ENCODE results near the gene PF4V1.

PF4V1 gene

GRCh38 chr4:73850261-73850970 lies 2.7 kb upstream of the PF4V1 start:
- no peak for DNase-seq (ENCODE audit: low read depth in 1 of 2, low spot score in 1 of 2)
- in situ Hi-C loops (cut with HindIII; ENCODE audit: low pct_unique_long_range_greater_than_20kb, low sequenced_read_pairs): no loop called here
- no peak for TF ChIP-seq JUND (IDR thresholded peaks at IDR 0.05; ENCODE audit: low read depth)

- no peak for DNase-seq (ENCODE audit: low read depth in 1 of 2, low spot score in 1 of 2)
- no peak for TF ChIP-seq JUND (IDR thresholded peaks at IDR 0.05; ENCODE audit: low read depth)
- in situ Hi-C loops (cut with HindIII; ENCODE audit: low pct_unique_long_range_greater_than_20kb, low sequenced_read_pairs): no loop called here
Measured at GRCh38 chr4:73851293-73851692, 1.8 kb upstream of the PF4V1 start.

DNA sequence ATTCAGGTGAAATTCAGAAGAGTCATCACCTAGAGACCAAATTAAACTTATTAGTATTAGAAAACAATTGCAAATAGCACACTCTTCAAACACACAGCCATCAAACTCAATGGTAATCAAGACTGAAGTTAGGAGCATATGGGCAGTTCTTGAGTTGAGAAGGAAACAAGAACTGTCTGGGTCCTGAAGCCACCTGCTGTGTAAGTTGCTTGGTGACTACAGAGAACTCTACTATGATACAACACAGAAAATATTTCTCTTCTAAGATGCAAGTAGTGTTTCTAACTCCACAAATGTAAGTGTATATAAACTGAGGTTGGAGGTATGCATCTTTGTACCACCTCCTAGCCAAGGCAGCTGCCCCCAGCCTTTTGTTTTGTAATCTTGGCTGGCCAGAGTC lies 325 bp upstream of the PF4V1 start:
- in situ Hi-C loops (cut with HindIII; ENCODE audit: low pct_unique_long_range_greater_than_20kb, low sequenced_read_pairs): no loop called here
- no peak for TF ChIP-seq JUND (IDR thresholded peaks at IDR 0.05; ENCODE audit: low read depth)
- no peak for DNase-seq (ENCODE audit: low read depth in 1 of 2, low spot score in 1 of 2)

DNA sequence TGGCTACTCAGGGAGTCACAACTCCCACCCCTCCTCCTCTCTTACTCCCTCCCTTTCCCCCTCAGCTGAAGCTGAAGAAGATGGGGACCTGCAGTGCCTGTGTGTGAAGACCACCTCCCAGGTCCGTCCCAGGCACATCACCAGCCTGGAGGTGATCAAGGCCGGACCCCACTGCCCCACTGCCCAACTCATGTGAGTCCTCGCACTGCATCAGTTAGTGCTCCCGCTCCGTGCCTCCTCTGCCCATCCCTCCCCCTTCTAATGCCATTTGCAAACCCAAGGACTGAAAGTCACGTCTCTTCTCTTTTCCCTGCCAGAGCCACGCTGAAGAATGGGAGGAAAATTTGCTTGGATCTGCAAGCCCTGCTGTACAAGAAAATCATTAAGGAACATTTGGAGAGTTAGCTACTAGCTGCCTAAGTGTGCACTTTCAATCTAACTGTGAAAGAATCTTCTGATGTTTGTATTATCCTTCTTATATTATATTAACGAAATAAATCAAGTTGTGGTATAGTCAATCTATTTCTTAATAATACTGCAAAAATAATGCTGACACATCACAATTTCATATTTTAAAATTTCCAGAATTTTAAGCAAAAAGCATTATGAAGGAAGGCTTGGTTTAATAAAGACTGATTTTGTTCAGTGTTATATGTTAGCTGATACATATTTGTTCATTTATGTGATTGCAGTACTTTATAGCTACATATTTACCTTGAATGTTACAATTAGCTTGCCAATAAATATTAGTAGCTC lies 800 bp downstream of the PF4V1 start:
- no peak for DNase-seq (ENCODE audit: low read depth in 1 of 2, low spot score in 1 of 2)
- no peak for TF ChIP-seq JUND (IDR thresholded peaks at IDR 0.05; ENCODE audit: low read depth)
- in situ Hi-C loops (cut with HindIII; ENCODE audit: low pct_unique_long_range_greater_than_20kb, low sequenced_read_pairs): no loop called here

DNA sequence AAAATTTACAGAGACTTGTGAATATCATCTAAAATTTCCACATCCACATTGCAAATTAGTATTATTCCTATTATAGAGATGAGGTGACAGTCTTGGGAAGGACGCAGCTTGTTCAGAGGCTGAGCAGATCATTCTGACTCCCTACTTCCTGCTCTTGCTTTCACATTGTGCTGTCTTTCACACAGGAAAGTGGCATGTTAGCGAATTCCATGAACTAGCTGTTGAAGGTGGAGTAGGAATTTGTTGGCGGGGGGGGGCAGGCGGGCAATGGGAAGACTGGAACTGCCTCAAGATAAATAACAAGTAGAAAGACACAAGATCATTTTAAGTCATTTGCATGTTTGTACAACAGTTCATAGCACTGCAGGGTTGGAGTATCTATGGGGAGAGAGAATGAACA lies 2.3 kb downstream of the PF4V1 start:
- DNase-seq (ENCODE audit: low read depth in 1 of 2, low spot score in 1 of 2): no peak
- in situ Hi-C loops (cut with HindIII; ENCODE audit: low pct_unique_long_range_greater_than_20kb, low sequenced_read_pairs): no loop called here
- TF ChIP-seq JUND (IDR thresholded peaks at IDR 0.05; ENCODE audit: low read depth): no peak

DNA sequence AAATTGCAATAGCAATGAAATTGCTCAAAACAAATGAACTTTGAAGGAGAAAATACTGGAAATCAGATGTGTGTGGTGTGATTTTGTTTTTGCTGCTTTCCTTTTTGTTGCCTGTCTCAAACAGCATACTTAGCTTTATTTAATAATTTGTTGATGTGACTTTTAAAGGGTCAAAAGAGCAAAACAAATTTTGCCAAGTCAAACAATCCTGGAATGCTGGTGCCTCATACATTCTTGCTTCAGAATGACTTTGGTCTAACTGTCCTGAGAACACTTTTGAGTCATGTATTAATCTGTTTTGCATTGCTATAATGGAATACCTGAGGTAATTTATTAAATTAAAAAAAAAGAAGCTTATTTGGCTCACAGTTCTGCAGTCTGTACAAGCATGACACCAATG lies 3.4 kb downstream of the PF4V1 start:
- in situ Hi-C loops (cut with HindIII; ENCODE audit: low pct_unique_long_range_greater_than_20kb, low sequenced_read_pairs): no loop called here
- DNase-seq (ENCODE audit: low read depth in 1 of 2, low spot score in 1 of 2): no peak
- no peak for TF ChIP-seq JUND (IDR thresholded peaks at IDR 0.05; ENCODE audit: low read depth)

- in situ Hi-C loops (cut with HindIII; ENCODE audit: low pct_unique_long_range_greater_than_20kb, low sequenced_read_pairs): no loop called here
- TF ChIP-seq JUND (IDR thresholded peaks at IDR 0.05; ENCODE audit: low read depth): no peak
- DNase-seq (ENCODE audit: low read depth in 1 of 2, low spot score in 1 of 2): no peak
Measured at GRCh38 chr4:73859614-73860088, 6.6 kb downstream of the PF4V1 start.

DNA sequence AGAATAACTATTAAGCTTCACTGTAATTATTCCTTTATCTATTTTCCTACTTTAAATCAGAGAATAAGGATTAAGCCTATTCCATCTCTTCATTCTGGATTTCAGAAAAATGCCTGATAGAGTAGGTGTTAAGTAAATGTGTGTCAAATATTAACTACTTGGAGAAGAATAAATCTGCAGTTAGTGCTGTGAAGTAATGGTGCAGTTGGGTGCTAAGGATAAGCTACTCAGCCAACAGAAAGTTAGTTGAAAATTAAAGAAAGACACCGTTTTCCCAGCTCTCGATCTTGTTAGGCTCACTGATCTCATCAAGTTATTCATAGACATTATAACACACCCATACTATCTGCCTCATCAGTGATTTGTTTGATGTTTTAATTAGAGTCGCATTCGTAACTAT lies 7.1 kb downstream of the PF4V1 start:
- in situ Hi-C loops (cut with HindIII; ENCODE audit: low pct_unique_long_range_greater_than_20kb, low sequenced_read_pairs): no loop called here
- TF ChIP-seq JUND (IDR thresholded peaks at IDR 0.05; ENCODE audit: low read depth): no peak
- DNase-seq (ENCODE audit: low read depth in 1 of 2, low spot score in 1 of 2): no peak

DNA sequence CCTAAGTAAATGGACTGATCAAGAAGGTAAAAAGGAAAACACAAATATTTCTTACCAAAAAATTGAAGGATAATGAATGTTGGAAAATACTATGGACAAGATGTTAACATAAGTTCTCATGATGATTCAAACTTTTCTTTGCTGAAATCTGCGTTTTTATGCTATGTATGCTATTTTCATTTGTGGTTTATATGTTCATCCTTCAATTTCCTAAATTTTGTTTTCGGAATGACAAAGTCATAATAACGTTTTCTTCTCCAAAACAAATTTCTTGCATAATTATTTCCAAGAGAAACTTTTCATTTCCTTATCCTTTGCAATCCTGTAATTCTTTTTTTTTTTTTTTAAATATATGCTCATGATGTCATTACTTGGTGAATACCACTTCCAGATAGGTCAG lies 7.8 kb downstream of the PF4V1 start:
- TF ChIP-seq JUND (IDR thresholded peaks at IDR 0.05; ENCODE audit: low read depth): no peak
- no peak for DNase-seq (ENCODE audit: low read depth in 1 of 2, low spot score in 1 of 2)
- in situ Hi-C loops (cut with HindIII; ENCODE audit: low pct_unique_long_range_greater_than_20kb, low sequenced_read_pairs): no loop called here

GRCh38 chr4:73862322-73862721 lies 9.2 kb downstream of the PF4V1 start:
- no peak for TF ChIP-seq JUND (IDR thresholded peaks at IDR 0.05; ENCODE audit: low read depth)
- in situ Hi-C loops (cut with HindIII; ENCODE audit: low pct_unique_long_range_greater_than_20kb, low sequenced_read_pairs): no loop called here
- no peak for DNase-seq (ENCODE audit: low read depth in 1 of 2, low spot score in 1 of 2)

DNA sequence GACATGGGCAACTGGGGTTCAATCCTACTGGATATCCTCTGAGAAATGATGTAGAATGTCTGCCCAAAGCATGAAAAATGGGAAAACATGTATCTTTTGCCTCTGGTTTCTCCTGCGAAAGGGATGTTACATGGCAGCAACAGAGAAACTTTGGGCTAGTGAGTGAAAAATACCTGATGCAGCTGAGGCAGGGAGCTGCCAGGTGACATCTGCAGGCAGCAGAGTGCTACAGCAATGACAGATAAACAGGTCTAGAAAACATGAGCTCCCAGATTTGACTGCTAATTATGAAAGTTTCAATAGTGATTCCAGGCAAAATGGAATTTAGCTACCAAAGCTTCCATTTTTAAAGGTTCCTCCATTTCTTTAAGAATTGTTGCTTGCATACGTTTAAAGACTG lies 11.3 kb downstream of the PF4V1 start:
- DNase-seq (ENCODE audit: low read depth in 1 of 2, low spot score in 1 of 2): peak in 1 of 2 experiments; percentile 47
- no peak for TF ChIP-seq JUND (IDR thresholded peaks at IDR 0.05; ENCODE audit: low read depth)
- in situ Hi-C loops (cut with HindIII; ENCODE audit: low pct_unique_long_range_greater_than_20kb, low sequenced_read_pairs): no loop called here

GRCh38 chr4:73864961-73865360 lies 11.9 kb downstream of the PF4V1 start:
- no peak for DNase-seq (ENCODE audit: low read depth in 1 of 2, low spot score in 1 of 2)
- TF ChIP-seq JUND (IDR thresholded peaks at IDR 0.05; ENCODE audit: low read depth): no peak
- in situ Hi-C loops (cut with HindIII; ENCODE audit: low pct_unique_long_range_greater_than_20kb, low sequenced_read_pairs): no loop called here

- in situ Hi-C loops (cut with HindIII; ENCODE audit: low pct_unique_long_range_greater_than_20kb, low sequenced_read_pairs): no loop called here
- no peak for DNase-seq (ENCODE audit: low read depth in 1 of 2, low spot score in 1 of 2)
- no peak for TF ChIP-seq JUND (IDR thresholded peaks at IDR 0.05; ENCODE audit: low read depth)
Measured at GRCh38 chr4:73865431-73866096, 12.5 kb downstream of the PF4V1 start.
